Gastrocnemius medialis (tissue), 4 donors: ENCODE data around the gene SLC22A31. TPM values are rescaled to one million over a fixed set of nuclear protein-coding genes. Genes with fewer than 3 reads are reported as not detected.

Experiments
- ATAC-seq, 2 donors: fragments of 150-250 bp; one replicate each; pipeline ENCODE4 v1.9.1; 2016
- DNase-seq, 2 donors: peaks; one replicate each; pipeline ENCODE4 v3.0.0-alpha.2; 2019
- H3K27ac ChIP-seq, 4 donors: fragments of 200-600 bp; sonication (generic); 1 replicate in 1 of 4; 2 replicates in 3 of 4; pipeline ENCODE4 v1.5.1; 2016 to 2018; ENCODE audit warnings: mild to moderate bottlenecking in 2 of 4, moderate library complexity in 1 of 4
- H3K27me3 ChIP-seq, 3 donors: fragments of 200-600 bp; sonication (generic) in 2 of 3; 1 replicate in 1 of 3; 2 replicates in 2 of 3; pipeline versions ENCODE4 v1.5.1 to v1.6.0; 2016 to 2019; ENCODE audit warnings: mild to moderate bottlenecking in 1 of 3, moderate library complexity in 1 of 3
- H3K36me3 ChIP-seq, 2 donors: fragments of 200-600 bp; sonication (generic) in 1 of 2; one replicate each; pipeline ENCODE4 v1.5.1; 2017 to 2018
- H3K4me1 ChIP-seq, 2 donors: fragments of 200-600 bp; sonication (generic) in 1 of 2; one replicate each; pipeline ENCODE4 v1.5.1; 2016 to 2017; ENCODE audit warnings: mild to moderate bottlenecking in 2 of 2
- H3K4me3 ChIP-seq, 4 donors: fragments of 200-600 bp; sonication (generic) in 3 of 4; 1 replicate in 1 of 4; 2 replicates in 3 of 4; pipeline ENCODE4 v1.5.1; 2016 to 2019; ENCODE audit warnings: mild to moderate bottlenecking in 2 of 4
- H3K9me3 ChIP-seq, 3 donors: fragments of 200-600 bp; sonication (generic) in 2 of 3; 1 replicate in 1 of 3; 2 replicates in 2 of 3; pipeline ENCODE4 v1.5.1; 2016 to 2019
- POLR2A ChIP-seq, 2 donors: fragments of 450-650 bp; IDR thresholded peaks; one replicate each; pipeline ENCODE4 v1.6.1; 2017; ENCODE audit warnings: antibody characterized with exemption in 2 of 2, mild to moderate bottlenecking in 2 of 2, moderate library complexity in 2 of 2
- in situ Hi-C, 4 donors: fragments of 200-750 bp; cut with MboI; loops; one replicate each; pipeline versions ENCODE4 v1.15.0 to v1.8.0; 2017; ENCODE audit warnings: low sequenced_read_pairs in 4 of 4
- intact Hi-C: fragments of 100-400 bp; cut with DNase I; formaldehyde crosslinking; loops from one replicate; pipeline ENCODE4 v1.15.1; 2023; ENCODE audit warnings: low total_unique reads
- total RNA-seq, 4 donors: library from RNA; depleted of rRNA; stranded (reverse); fragments of >200 nt; gene quantifications; one replicate each; pipeline versions ENCODE4 v1.1.0 to v1.2.3, GENCODE V29; 2016
- TF ChIP-seq, protein P1 (sequence below), 5 experiments: fragments of 450-650 bp in 3 of 5; fragments of 200-600 bp in 2 of 5; sonication (generic) in 2 of 5; IDR thresholded peaks in 4 of 5; conservative IDR thresholded peaks in 1 of 5; 1 replicate in 4 of 5; 2 replicates in 1 of 5; pipeline ENCODE4 v1.5.1; 2016 to 2019; ENCODE audit warnings: antibody characterized with exemption in 5 of 5, mild to moderate bottlenecking in 3 of 5, moderate library complexity in 3 of 5

SLC22A31 gene
- total RNA-seq, 4 donors from 2014 or later: not detected

DNA sequence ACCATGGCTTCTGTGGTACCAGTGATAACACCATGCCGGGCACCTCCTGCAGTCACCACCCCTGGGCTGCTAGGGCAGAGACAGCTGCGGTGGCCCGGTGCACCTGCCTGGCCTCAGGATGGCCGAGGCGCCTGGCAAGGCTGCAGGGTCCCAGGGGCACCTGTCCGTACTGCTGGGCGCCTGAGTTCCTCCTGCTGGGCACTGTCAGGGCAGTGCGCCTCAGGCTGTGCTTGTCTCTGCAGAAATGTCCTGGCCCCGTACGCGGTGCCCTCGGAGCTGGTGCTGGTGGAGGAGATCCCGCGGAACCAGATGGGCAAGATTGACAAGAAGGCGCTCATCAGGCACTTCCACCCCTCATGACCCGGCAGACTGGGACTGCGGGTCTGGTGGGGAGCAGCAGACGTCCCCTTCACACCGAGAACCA is 46.5 kb downstream of the SLC22A31 start:
- TF ChIP-seq POLR2A (IDR thresholded peaks at IDR 0.05): no peak
- TF ChIP-seq, protein P1, sequence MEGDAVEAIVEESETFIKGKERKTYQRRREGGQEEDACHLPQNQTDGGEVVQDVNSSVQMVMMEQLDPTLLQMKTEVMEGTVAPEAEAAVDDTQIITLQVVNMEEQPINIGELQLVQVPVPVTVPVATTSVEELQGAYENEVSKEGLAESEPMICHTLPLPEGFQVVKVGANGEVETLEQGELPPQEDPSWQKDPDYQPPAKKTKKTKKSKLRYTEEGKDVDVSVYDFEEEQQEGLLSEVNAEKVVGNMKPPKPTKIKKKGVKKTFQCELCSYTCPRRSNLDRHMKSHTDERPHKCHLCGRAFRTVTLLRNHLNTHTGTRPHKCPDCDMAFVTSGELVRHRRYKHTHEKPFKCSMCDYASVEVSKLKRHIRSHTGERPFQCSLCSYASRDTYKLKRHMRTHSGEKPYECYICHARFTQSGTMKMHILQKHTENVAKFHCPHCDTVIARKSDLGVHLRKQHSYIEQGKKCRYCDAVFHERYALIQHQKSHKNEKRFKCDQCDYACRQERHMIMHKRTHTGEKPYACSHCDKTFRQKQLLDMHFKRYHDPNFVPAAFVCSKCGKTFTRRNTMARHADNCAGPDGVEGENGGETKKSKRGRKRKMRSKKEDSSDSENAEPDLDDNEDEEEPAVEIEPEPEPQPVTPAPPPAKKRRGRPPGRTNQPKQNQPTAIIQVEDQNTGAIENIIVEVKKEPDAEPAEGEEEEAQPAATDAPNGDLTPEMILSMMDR (IDR thresholded peaks at IDR 0.05 in 4 of 5, conservative IDR thresholded peaks at IDR 0.05 in 1 of 5): no peak
- peaks cover 18 to 23% of the 10 kb centered on the region in 2 donors for H3K4me1 ChIP-seq
- no peak for ATAC-seq
- H3K27me3 ChIP-seq: no peaks in the 10 kb centered on the region
- no peaks in the 10 kb centered on the region for H3K9me3 ChIP-seq
- H3K27ac ChIP-seq: no peak overlapping the region
- in situ Hi-C loops: no loop called here
- no peak overlapping the region for H3K4me3 ChIP-seq
- intact Hi-C loops: no loop called here
- DNase-seq: no peak
- peaks cover 0 to 31% of the 10 kb centered on the region in 2 donors for H3K36me3 ChIP-seq

DNA sequence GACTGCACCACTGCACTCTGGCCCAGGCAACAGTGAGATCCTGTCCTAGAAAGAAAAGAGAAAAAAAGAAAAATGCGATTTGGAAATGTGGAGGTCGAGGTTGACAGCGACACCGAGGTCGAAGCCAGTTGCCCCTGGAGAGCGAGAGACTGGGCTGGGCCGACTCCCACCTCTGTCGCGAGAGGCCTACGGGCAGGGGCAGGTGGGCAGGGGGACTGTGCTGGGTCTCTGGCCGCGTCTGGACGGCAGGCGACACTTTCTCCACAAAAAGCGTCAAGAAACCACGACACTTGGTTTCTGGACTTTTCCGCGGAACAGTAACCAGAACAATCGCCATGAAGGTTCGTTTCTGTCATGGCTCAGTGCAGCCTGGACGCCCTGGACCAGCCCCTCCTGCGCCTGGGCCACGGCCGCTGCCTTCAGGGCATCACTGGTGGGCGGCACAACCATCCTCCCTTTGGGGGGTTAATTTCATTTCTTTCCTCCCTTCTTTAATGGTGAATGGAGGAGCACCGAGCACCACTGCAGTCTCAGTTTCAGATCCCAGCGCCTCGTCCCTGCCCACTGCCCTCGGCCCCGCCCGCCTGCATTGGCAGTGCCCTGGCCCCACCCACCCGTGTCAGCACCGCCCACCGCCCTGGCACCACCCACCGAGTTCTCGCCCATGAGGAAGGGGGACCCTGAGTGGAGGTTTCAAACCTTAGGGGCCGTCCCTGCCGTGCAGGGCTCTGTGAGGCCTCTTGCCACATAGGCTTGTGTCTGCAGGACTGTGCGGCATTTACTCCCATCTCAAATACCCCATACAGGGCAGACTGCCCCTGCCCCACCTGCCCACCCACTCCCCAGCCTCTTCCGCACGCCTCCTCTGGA is 47.3 kb downstream of the SLC22A31 start:
- H3K36me3 ChIP-seq: peaks cover 0 to 38% of the 10 kb centered on the region in 2 donors
- H3K4me3 ChIP-seq: no peak overlapping the region
- no peaks in the 10 kb centered on the region for H3K27me3 ChIP-seq
- in situ Hi-C loops: no loop called here
- no peaks in the 10 kb centered on the region for H3K9me3 ChIP-seq
- H3K27ac ChIP-seq: no peak overlapping the region
- no peak for ATAC-seq
- peaks cover 18 to 23% of the 10 kb centered on the region in 2 donors for H3K4me1 ChIP-seq
- TF ChIP-seq, protein P1 (IDR thresholded peaks at IDR 0.05 in 4 of 5, conservative IDR thresholded peaks at IDR 0.05 in 1 of 5): no peak
- TF ChIP-seq POLR2A (IDR thresholded peaks at IDR 0.05): no peak
- no peak for DNase-seq
- intact Hi-C loops: no loop called here

DNA sequence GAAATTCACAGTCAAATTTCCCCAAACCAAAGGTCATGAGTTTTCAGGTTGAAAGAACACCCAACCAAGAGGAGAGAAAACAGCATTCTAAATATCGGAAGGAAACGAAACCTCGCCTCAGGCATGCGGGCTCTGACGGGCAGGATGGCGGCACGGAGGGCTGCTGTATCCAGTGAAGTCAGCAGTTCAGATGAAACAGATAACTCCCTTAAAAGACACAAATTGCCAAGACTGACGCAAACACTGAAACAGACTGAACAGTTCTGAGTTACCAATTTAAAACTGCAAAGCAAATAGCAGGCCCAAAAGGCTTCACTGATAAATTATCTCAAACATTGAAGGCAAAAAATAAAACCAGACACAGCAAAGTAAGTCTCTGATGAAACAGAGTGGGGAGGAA is 49.4 kb downstream of the SLC22A31 start:
- TF ChIP-seq, protein P1 (IDR thresholded peaks at IDR 0.05 in 4 of 5, conservative IDR thresholded peaks at IDR 0.05 in 1 of 5): no peak
- no peak for TF ChIP-seq POLR2A (IDR thresholded peaks at IDR 0.05)
- ATAC-seq (no peak), DNase-seq (no peak)
- H3K27ac ChIP-seq: no peak overlapping the region
- intact Hi-C loops (no loop called here), in situ Hi-C loops (no loop called here)
- no peak overlapping the region for H3K4me3 ChIP-seq
- H3K9me3 ChIP-seq: no peaks in the 10 kb centered on the region
- H3K27me3 ChIP-seq: no peaks in the 10 kb centered on the region
- peaks cover 0 to 46% of the 10 kb centered on the region in 2 donors for H3K36me3 ChIP-seq
- H3K4me1 ChIP-seq: peaks cover 8 to 13% of the 10 kb centered on the region in 2 donors

DNA sequence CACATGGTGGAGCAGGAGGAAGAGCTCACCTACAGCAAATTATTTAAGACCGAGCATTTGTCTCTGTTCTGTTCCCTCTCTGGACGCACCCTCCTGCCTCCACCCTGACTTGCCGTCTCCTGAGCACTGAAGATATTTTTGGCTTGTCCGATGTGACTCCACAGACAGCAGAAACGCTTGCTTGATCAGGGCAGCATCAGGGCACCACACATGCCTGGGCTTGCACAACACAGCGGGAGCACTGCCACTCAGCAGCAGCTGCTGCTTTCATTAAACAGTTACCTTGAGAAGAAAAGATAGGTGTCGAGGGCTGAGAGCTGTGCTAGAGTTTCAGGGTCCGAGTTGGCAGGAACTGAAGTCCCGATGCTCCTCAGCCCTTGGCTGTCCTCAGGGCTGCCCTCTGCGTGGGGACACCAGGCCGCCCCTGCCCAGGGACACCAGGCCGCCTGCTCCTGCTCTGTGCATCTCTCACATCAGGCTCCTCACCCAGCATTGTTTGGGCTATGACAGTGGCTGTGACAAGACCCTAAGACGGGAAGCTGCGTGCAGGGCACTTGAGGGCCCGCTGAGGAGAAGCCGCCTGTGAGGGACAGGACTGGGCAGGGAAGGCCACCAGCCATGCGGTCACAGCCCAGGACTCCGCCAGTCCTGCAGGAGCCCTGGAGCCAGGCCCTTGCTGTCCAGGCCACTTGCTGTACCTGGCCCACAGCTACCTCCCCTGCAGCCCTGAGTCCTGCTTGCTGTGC is 50.1 kb downstream of the SLC22A31 start:
- ATAC-seq: no peak
- H3K4me3 ChIP-seq: no peak overlapping the region
- H3K36me3 ChIP-seq: peaks cover 0 to 53% of the 10 kb centered on the region in 2 donors
- in situ Hi-C loops (no loop called here), intact Hi-C loops (no loop called here)
- H3K4me1 ChIP-seq: peaks cover 2 to 6% of the 10 kb centered on the region in 2 donors
- H3K9me3 ChIP-seq: no peaks in the 10 kb centered on the region
- H3K27me3 ChIP-seq: no peaks in the 10 kb centered on the region
- no peak overlapping the region for H3K27ac ChIP-seq
- no peak for TF ChIP-seq POLR2A (IDR thresholded peaks at IDR 0.05)
- TF ChIP-seq, protein P1 (IDR thresholded peaks at IDR 0.05 in 4 of 5, conservative IDR thresholded peaks at IDR 0.05 in 1 of 5): no peak
- DNase-seq: no peak
